ENCODE results near the gene TMEM217.
"Not testable (repeated sequence)": the region's sequence is repeated elsewhere in the genome, so short reads cannot be mapped to it uniquely, and the experiment has no call there.

TMEM217 gene

DNA sequence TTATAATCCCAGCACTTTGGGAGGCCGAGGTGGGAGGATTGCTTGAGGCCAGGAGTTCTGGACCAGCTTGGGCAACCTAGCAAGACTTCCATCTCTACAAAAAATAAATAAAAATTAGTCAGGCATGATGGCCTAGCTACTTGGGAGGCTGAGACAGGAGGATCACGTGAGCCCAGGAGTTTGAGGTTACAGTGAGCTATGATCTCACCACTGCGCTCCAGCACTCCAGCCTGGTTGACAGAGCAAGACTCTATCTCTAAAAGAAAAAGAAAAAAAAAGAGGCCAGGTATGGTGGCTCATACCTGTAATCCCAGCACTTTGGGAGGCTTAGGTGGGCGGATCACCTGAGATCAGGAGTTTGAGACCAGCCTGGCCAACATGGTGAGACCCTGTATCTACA is 77.3 kb downstream of the TMEM217 start:
- DNase-seq (ENCODE audit: low spot score), result not testable (repeated sequence)

DNA sequence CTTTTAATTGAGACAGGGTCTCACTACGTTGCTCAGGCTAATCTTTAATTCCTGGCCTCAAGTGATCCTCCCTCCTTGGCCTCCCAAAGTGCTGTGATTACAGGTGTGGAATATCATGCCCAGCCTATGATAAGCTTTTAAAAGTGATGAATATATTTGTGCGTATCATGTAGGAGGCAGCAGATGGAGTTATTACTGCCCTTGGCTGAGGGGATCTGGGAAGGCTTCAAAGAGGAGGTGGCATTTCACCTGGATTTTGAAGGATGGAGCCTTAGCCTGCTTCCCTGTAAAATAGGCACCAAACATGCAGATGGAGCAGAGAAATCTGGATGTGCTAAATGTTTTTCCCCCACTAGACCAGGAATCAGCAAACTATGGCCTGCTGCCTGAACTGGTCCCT is 77.9 kb downstream of the TMEM217 start:
- no peak for DNase-seq (ENCODE audit: low spot score)

DNA sequence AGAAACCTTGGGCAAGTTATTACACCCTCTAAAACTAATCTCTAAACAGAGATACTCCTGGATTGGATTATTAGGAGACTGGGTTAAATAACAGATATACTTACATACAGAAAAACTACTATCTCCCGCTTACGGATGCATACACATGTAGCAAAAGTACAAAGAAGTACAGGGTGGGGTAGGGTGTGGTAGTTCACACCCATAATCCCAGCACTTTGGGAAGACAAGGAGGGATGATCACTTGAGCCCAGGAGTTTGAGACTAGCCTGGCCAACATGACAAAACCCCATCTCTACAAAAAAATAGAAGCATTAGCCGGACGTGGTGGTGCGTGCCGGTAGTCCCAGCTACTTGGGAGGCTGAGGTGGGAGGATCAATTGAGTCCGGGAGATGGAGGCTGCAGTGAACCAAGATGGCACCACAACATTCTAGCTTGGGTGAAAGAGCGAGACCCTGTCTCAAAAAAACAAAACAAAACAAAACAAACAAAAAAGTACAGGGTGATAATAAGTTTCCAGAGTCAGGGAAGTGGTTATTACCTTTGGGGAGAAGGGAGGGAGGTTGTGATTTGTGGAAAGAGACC is 79.9 kb downstream of the TMEM217 start:
- no peak for DNase-seq (ENCODE audit: low spot score)

DNA sequence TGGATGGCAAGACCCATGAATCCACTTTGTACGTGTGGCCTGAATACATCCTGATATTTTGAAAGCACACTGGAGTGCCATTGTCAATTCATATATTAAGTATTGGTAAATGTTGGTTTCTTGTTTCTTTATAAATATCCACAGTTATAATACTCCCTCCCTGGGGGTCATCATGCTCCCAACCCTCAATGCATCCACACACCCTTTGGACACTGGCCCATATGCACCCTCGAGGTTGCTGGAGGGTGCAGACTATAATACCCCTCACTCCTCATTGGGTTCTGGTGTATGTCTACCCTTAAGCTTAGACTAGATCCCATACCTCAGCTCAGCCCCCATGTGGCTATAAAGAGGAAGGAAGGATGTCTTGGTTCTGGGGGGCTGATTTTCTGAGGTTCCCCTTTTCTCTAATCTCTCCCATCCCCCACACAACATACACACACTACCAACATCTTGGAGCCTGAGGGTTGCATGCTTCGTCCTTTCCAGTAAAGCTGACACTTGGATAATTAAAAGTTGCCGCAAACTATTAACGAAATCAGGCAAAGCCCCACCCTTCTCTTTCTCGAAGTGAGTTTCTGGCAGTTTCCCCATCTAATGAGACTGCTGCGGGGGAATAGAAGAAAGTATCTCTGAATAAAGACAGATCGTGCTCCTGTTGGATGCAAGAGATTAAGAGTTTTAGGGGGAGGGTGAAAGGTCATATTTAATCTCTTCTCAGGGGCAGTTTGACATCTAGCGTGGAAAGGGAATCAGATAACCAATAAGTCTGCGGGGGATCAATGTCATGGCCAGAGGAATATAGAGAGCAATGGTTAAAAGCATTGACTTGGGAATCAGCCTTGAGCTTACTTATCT is 80.6 kb downstream of the TMEM217 start:
- DNase-seq (ENCODE audit: low spot score), result no peak

DNA sequence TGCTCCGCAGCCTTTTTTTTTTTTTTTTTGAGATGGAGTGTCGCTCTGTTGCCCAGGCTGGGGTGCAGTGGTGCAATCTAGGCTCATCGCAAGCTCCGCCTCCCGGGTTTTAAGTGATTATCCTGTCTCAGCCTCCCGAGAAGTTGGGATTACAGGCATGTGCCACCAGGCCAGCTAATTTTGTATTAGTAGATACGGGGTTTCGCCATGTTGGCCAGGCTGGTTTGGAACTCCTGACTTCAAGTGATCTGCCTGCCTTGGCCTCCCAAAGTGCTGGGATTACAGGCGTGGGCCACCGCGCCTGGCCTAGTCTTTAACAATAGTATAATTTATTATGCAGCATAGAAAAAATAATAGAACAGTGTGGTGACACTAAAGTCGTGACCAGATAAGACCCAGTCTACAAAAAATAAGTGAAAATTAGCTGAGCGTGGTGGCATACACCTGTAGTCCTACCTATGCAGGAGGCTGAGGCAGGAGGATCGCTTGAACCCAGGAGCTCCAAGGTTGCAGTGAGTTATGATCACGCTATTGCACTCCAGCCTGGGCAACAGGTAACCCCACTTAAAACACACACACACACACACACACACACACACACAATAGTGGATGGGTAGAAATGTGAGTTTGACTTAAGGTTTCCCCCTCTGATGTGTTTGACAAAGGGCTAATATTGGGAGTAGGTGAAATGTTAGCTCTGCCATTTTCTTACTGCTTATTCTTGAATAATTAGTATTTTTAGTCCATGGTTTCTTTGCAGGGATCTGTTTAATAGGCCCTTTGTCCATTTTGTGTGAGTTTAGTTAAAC is 81.5 kb downstream of the TMEM217 start:
- DNase-seq (ENCODE audit: low spot score), result no peak

DNA sequence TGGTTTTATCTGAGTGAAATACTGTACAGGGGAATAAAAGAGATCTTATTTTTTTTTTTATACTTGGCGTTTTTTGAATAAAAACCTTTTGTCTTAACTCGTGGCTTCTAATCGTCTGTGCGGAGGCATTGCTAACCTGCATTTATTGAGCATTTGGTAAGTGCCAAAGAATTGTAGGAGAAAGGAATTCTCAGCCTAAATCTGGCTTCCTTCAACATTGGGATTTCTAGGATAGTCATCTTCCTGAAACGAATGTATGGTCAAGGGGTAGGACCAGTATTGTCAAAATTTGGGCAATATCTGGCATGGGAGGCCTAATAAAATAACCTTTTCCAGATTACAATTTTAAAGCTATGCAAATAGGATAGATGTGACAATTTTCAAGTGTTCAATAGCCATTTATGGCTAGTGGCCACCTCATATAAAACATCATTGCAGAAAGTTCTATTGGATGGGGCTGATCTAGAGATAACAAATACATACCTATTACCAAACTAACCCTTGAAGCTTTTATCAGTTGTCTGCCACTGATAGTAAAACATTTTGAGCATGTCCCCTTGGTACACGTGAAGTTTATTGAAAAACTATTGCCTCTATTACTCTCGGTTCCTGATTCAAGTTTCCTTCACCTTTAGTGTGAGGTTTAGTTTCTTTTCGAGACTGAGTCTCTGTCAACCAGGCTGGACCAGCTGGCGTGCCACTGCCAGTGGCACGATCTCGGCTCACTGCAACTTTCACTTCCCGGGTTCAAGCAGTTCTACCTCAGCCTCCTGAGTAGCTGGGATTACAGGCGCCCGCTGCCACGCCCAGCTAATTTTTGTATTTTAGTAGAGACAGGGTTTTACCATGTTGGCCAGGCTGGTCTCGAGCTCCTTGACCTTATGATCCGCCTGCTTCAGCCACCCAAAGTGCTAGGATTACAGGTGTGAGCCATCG is 82.3 kb downstream of the TMEM217 start:
- no peak for DNase-seq (ENCODE audit: low spot score)

DNA sequence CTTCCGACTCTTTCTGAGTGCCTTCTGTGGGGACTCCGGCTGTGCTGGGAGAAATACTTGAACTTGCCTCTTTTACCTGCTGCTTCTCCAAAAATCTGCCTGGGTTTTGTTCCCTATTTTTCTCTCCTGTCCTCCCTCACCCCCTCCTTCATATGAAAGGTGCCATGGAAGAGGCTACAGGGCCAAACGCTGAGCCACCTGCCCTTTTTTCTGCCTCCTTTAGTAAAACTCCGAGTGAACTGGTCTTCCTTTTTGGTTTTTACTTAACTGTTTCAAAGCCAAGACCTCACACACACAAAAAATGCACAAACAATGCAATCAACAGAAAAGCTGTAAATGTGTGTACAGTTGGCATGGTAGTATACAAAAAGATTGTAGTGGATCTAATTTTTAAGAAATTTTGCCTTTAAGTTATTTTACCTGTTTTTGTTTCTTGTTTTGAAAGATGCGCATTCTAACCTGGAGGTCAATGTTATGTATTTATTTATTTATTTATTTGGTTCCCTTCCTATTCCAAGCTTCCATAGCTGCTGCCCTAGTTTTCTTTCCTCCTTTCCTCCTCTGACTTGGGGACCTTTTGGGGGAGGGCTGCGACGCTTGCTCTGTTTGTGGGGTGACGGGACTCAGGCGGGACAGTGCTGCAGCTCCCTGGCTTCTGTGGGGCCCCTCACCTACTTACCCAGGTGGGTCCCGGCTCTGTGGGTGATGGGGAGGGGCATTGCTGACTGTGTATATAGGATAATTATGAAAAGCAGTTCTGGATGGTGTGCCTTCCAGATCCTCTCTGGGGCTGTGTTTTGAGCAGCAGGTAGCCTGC is 83.2 kb downstream of the TMEM217 start:
- DNase-seq (ENCODE audit: low spot score), result no peak

DNA sequence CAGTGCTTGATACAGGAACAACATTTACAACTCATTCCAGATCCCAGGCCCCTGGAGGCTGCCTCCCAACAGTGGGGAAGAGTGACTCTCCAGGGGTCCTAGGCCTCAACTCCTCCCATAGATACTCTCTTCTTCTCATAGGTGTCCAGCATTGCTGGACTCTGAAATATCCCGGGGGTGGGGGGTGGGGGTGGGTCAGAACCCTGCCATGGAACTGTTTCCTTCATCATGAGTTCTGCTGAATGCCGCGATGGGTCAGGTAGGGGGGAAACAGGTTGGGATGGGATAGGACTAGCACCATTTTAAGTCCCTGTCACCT is 83.8 kb downstream of the TMEM217 start:
- DNase-seq (ENCODE audit: low spot score), result no peak

DNA sequence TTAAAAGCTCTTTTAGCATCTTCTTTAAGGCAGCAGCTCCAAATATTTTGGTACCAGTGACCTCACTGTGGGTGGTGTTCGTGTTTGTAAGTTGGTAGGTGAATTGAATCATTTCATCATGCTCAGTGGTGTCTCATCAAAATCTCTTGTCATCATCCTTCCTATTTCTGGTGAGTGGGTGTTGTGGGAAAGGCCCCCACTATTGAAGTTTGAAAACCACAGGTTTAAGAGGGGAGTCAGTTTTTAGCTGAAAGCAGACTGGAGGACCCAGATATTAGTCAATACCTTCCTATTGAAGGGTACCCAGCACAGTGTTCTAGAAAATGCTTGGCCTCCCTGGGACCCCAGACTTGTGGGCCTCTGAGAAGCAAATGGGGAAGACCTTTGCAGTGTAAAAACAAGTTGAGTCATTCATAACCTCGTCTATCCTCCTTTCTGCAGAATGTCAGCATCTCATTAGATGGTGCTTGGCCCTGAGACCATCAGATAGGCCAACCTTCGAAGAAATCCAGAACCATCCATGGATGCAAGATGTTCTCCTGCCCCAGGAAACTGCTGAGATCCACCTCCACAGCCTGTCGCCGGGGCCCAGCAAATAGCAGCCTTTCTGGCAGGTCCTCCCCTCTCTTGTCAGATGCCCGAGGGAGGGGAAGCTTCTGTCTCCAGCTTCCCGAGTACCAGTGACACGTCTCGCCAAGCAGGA is 84.3 kb downstream of the TMEM217 start:
- DNase-seq (ENCODE audit: low spot score), result no peak

DNA sequence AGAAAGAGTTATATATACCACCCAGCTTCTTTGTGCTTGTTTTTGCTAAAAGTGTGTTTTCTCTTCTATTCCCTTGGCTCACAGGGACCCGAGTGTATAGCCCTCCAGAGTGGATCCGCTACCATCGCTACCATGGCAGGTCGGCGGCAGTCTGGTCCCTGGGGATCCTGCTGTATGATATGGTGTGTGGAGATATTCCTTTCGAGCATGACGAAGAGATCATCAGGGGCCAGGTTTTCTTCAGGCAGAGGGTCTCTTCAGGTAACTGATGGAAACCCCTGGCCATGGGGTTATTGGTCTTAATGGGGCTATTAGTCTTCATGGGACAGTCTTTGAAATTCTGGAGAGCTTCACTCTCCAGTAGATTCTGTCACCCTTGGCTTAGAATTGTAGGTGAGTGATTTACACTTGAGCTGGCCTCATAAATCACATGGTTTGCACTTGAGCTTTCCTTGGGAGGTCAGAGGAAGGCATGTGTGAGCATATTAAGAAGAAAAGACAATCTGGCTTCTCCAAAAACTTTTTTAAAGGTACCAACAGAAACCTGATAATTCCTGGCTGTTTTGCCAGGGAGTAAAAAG is 84.9 kb downstream of the TMEM217 start:
- no peak for DNase-seq (ENCODE audit: low spot score)

DNA sequence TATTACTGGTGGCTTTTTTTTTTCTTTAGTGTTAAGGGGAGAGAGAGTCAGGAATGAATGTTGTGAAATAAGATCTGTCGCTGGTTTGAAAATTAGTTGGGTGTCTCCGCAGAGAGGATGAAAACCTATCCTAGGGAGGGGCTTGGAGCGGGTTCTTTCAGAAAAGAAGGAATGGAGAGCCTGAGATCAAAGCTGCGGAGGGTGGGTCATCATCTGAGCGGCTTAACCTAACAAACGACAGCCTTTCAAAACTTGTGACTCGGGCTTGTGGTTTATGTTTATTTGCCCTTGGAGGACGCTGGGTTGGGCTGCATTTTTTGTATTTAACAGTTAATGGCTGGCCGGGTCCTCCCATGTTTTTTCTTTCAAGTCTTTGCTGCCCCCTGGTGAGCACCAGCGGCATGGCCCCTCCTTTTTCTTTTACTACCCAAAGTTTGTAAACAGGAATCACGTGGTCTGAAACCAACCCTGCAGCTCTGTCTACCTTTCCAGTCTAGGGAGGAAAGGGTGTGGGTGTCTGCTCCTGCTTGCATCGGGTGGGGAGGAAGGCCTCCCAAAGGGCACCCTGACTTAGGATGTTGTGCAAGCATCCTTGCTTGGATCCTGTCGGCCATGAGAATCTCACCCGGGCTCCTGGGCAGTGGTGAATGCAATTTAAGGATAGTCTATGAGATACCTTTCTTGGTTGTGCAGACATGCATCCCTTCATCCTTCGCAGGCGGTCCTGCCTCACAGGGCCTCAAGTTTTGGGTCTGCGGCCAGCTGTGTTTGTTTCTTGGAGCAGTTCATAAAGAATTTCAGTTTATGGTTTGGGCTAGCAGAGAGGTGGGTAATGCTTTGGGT is 85.8 kb downstream of the TMEM217 start:
- DNase-seq (ENCODE audit: low spot score), result peak; percentile 85

DNA sequence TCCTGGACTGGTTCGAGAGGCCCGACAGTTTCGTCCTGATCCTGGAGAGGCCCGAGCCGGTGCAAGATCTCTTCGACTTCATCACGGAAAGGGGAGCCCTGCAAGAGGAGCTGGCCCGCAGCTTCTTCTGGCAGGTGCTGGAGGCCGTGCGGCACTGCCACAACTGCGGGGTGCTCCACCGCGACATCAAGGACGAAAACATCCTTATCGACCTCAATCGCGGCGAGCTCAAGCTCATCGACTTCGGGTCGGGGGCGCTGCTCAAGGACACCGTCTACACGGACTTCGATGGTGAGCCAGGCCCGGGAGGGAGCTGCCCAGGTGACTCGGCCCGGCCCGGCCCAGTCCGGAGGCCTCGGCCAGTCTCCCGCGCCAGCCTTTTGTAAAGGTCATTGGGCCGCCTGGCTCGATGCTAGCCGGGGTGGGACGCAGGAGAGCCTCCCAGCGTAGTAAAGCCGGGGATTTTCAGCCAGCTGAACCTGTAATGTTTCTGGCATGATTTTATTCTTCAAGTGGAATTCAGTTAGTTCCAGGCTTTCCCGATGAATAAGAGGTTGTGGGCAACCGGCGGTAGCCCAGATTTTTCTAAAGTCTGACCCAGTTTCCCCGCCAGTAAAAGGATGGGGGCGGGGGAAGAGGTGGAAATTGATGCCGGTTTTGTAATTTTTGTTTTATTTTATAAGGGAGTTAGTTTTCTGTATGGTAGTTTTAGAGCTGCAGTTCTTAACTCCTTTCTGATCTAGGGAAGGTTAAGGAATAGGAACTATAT is 86.6 kb downstream of the TMEM217 start:
- peak; percentile 40 for DNase-seq (ENCODE audit: low spot score)

DNA sequence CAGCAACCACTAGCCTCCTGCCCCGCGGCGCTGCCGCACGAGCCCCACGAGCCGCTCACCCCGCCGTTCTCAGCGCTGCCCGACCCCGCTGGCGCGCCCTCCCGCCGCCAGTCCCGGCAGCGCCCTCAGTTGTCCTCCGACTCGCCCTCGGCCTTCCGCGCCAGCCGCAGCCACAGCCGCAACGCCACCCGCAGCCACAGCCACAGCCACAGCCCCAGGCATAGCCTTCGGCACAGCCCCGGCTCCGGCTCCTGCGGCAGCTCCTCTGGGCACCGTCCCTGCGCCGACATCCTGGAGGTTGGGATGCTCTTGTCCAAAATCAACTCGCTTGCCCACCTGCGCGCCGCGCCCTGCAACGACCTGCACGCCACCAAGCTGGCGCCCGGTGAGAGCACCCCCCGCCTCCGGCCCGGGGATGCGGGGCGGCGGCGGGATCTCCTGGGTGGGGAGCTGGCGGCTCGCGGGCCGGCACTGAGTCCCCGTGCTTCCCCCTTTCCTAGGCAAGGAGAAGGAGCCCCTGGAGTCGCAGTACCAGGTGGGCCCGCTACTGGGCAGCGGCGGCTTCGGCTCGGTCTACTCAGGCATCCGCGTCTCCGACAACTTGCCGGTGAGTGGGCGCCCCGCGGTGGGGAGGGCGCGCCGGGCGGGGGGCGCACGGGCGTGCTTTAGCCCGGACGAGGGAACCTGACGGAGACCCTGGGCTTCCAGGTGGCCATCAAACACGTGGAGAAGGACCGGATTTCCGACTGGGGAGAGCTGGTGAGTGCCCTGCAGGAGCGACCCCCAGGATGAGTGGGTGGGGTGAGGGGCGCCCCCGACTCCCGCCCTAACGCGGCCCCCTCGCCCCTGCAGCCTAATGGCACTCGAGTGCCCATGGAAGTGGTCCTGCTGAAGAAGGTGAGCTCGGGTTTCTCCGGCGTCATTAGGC is 87.4 kb downstream of the TMEM217 start:
- peak; percentile 38 for DNase-seq (ENCODE audit: low spot score)

DNA sequence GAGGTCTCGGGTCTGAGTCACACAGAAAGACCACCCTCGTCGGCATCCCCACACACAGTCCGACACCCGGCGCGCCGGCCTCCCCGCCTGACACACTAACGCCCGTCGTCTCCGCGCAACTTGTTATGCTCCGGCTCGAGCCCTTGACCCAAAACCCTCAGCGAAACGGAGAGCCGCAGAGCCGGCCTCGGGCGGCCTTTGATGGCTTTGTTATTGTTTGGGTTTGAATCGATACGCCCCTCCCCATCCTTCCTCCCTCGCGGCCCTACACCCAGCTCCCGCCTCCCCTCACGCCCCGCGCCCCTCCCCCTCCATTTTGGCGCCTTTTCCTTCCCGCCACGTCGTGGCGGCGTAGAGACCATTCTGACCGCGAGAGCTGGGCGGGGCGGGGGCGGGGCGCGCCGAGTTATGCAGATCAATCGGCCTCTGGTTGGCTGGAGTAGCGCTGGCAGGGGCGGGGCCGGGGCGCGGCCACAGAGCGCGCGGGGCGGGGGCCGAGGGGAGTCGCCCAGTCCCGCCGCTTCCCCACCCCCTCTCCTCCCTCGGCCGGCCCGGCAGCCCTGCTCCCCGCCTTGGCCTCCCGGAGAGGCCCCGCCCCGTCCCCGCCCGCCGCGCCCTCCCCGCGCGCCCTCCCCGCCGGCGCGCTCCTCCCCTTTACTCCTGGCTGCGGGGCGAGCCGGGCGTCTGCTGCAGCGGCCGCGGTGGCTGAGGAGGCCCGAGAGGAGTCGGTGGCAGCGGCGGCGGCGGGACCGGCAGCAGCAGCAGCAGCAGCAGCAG is 88.3 kb downstream of the TMEM217 start, which contains the start of gene PIM1:
Gene PIM1 (plus strand): TSS at position 657 of the 777 bp plus-strand sequence. CDS start 424 bp downstream, outside the sequence.
- peak; percentile 98 for DNase-seq (ENCODE audit: low spot score)

DNA sequence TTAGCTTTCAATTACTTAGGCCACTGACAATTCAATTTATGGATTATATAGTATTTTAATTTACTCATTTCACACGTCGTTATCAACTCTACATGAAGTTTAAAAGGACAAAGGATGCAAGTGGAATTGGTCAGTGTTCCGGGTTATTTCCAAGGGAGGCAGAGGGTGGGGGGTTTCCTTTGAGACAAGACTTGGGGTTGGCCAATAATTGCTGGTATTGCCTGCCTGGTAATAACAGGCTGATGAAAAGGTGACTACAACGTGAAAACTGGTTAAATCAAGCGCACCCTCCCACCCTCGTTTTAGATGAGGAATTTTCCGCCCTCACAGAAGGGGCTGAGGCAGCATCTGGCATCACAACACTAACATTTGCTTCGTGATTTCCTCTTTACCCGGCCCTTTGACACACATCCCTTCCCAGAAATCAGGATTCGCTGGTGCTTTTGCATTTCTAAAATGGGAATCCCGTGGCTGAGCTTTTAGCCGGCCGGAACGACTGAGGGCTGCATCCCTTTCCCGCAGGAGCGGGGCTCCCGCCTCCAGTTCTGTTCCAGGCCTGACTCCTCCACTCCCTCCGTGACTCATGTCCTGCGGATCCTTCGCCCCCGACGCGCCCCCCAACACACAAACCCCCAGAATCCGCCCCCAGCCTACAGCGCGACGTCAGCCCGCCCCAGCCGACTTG is 89.0 kb downstream of the TMEM217 start:
- DNase-seq (ENCODE audit: low spot score), result peak; percentile 84

All from AG20443 (cell line).